GDM1 (cell line): Measurements from ENCODE around the gene KRT86.
A peak's percentile ranks its signal among the peaks of the same experiment; 100 is the strongest.

ENCODE experiments used
- DNase-seq: peaks from one replicate; lab custom pipeline; 2025; lab: John Stamatoyannopoulos, UW

Gene KRT86

DNA sequence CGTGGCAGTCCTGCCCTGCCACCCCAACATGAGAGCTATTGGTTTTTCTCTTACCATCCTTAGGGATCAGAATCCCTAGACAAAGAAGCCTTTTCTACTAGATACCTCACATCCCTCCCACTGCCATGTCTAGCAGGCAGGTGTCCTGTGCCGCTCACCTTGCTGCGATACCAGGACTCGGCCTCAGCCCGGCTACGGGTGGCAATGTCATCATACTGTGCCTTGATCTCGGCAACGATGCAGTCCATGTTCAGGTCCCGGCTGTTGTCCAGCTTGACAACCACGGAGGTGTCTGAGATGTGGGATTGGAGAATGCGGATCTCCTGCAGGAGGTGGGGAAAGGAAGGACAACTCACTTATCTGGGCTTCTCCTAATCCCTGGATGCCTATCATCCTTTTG is 42.3 kb downstream of the KRT86 start:
- DNase-seq = no peak

DNA sequence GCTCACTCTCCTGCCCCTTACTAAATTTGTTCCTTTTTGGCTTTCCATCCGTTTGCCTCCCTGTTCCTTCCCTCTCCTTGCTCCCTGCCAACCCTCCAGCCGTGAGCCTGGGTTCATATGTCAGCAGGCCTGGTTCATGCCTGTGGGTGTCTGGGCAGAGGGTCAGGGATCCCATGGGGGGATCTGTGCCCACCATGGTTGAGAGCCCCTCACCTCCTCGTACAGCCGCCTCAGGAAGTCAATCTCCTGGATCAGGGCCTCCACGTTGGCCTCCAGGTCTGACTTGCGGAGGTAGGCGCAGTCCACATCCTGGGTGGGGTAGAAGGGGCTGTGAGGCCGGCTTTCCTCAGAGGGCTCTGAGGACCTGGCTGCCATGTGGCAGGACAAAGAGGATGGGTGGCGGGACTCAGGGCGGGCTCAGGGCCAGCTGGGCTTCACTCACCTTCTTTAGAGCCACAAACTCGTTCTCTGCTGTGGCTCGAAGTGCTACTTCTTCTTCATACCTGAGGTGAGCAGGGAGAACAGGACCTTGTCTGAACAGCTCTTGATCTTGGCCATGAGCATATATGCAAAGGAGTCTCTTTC is 43.1 kb downstream of the KRT86 start:
- DNase-seq = no peak

- no peak for DNase-seq
Measured at GRCh38 chr12:52318241-52318990, 44.0 kb downstream of the KRT86 start.

DNA sequence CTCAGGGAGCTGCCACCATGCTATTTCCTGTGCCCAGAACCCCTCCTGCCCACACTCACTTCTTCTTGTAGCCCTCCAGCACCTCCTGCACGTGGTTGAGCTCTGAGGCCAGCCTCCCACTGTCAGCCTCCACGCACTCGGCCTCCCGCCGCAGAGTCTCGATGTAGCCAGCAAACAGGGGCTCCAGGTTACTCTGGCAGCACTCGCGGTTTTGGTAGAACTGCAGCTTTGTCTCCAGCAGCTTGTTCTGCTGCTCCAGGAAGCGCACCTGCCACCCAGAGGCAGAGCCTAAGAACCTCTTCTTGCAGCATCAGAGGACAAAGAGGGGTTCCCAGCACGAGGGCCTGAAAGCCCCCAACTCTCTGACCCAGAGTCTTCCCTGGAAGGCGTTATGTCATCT is 44.7 kb downstream of the KRT86 start:
- DNase-seq = no peak

- no peak for DNase-seq
Measured at GRCh38 chr12:52320784-52321400, 46.4 kb downstream of the KRT86 start, which contains the start of gene KRT83. TSS of gene KRT83 (minus strand) at chr12:52321398. CDS start at chr12:52321335, 63 bp downstream.

GRCh38 chr12:52321418-52321817 is 47.0 kb downstream of the KRT86 start:
- DNase-seq = no peak

GRCh38 chr12:52322069-52322468 is 47.6 kb downstream of the KRT86 start:
- no peak for DNase-seq

- no peak for DNase-seq
Measured at GRCh38 chr12:52323001-52323400, 48.6 kb downstream of the KRT86 start.

- DNase-seq = no peak
Measured at GRCh38 chr12:52323416-52324152, 49.1 kb downstream of the KRT86 start.

DNA sequence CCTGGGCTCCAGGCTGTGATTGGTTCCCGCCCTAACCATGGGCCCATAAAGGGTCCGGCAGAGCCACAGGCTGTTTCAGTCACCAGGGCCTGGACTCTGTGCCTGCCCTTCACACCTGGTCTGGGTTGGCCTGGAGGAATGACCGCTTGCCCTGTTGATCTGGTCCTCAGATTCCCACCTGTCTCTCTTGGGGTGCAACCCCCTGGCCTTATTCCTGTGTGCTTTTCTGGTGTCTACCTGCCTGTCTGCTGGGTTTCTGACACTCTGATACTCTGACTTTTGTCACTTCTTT is 49.7 kb downstream of the KRT86 start:
- DNase-seq = no peak

- peak; percentile 73 for DNase-seq
Measured at GRCh38 chr12:52327052-52327829, 52.8 kb downstream of the KRT86 start.

GRCh38 chr12:52327830-52328500 is 53.5 kb downstream of the KRT86 start:
- no peak for DNase-seq

- no peak for DNase-seq
Measured at GRCh38 chr12:52331039-52331438, 56.6 kb downstream of the KRT86 start.

- no peak for DNase-seq
Measured at GRCh38 chr12:52331833-52332232, 57.4 kb downstream of the KRT86 start.

GRCh38 chr12:52332381-52332780 is 57.9 kb downstream of the KRT86 start:
- no peak for DNase-seq

- no peak for DNase-seq
Measured at GRCh38 chr12:52333321-52333720, 58.9 kb downstream of the KRT86 start.

DNA sequence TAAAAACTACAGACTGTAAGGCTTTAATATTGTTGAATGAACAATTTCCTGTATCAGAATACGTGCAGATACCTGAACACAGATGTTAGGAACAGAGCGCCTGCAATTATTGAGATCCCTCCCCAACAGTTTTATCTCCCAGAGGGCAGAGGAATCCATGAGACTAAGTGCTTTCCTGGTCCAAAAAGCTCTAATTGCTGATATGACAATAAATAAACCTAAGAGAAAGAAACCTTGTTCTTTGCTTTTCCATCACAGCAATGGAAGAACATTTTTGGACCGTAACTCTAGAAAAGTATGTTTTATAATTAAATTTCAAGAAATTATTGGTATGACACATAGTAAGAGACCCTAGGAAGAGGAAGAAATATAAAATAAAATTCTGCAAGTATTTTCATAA is 59.7 kb downstream of the KRT86 start:
- no peak for DNase-seq

DNA sequence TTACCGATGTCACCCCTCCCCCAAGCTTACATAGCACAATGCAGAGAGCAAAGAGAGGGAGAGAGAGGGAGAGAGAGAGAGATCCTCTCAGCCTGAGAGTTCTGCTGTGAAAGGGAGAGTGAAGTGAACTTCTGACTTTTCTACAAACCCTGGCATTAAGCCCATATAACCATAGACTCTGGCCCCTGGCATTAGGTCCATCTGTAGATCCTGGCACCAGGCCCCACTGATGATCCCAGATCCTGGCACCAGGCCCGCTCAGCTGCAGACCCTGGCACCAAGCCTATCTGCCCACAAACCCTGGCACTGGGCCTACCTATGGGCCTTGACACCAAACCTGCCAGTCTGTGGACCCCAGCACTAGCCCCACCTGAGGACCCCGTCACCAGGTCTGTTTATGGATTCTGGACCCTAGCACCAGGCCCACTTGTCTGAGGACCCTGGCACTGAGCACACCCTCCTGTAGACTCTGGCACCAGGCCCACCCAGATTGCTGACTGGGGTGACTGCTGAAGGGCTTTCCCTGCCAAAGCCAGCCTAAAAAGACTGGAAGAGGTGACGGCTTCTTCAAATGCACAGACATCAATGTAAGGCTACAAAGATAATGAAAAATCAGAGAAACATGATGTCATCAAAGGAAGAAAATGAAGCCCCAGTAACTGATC is 61.3 kb downstream of the KRT86 start:
- no peak for DNase-seq

- DNase-seq = no peak
Measured at GRCh38 chr12:52336641-52337040, 62.2 kb downstream of the KRT86 start.

GRCh38 chr12:52337054-52337453 is 62.6 kb downstream of the KRT86 start:
- no peak for DNase-seq
